Measurements from ENCODE around the gene CDH15.
A peak's percentile ranks its signal among the peaks of the same experiment; 100 is the strongest.
"Not testable (repeated sequence)": the region's sequence is repeated elsewhere in the genome, so short reads cannot be mapped to it uniquely, and the experiment has no call there.

The CDH15 gene

DNA sequence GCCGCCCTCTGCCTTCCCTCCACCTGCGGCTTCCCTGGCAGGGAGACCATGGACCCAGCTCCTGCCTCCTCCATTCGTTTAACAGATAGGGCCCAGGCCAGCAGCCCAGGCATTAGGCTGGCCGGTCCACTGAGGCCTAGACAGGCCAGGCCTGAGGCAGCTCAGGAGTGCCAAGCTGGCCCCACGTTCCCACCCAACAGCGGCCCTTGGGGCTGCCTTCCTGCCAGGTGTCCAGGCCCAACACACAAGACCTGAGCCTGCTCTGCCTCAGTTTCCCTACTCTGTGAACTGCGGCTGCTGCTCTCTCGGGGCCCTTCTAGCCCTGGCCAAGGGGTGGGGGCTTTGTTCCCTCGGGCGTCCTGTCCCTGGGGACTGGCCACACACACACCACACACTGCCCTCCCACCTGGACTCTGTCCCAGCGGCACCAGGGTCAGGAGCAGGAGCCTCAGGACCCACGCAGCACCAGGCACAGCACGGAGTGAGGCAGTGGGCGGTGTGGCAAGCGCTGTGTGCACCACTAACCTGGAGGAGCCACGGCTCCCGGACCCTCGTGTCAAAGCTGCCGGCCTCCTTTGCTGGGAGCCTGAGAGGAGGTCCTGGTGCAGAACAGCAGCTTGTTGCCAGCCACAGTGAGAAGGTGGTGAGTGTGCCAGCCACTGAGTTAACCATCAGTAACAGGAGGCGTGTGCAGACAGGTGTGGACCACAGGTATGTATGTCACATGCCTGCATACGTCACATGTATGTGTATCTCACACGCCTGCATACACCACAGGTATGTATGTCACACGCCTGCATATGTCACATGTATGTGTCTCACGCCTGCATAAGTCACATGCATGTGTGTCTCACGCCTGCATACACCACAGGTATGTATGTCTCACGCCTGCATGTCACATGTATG lies 14.6 kb upstream of the CDH15 start:
- DNase-seq, result no peak

DNA sequence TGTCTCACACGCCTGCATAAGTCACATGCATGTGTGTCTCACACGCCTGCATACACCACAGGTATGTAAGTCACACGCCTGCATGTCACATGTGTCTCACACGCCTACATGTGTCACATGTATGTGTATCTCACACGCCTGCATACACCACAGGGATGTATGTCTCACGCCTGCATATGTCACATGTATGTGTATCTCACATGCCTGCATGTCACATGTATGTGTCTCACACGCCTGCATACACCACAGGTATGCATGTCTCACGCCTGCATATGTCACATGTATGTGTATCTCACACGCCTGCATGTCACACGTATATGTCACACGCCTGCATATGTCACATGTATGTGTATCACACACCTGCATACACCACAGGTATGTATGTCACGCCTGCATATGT lies 13.8 kb upstream of the CDH15 start:
- no peak for DNase-seq

DNA sequence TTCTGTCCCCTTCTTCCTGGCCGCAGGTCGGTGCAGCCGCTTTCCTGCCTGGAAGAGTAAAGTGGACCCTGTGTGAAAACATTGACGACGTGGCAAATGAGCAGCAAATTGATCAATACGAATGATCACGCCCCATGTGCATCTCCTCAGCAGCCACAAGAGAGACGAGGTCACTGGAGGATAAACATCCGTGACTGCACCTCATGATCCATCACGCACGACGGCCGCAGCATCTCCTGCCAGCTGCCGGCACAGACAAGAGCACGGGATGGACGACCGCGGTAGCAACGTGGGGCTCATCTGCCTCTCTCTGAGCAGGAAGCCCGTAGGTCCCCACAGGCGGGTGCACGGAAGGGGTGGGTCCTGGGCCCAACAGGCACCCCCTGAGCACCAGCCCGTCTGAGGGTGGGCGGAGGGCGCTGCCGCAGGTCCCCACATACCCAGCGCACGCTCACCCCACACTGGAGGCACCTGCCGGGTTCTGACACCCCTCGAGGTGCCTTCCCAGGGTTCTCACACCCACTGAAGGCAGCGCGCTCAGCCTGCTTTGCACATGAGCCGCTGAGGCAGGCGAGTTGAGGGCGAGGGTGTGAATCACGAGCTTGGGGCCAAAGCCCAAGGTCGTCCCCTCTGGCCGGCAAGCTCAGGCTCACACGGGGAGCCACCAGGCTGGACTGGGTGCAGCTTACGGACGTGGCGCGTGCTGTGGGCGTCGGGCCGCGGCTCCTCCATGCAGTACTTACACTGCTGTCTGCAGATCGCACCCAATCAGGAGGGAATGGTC lies 12.3 kb upstream of the CDH15 start:
- DNase-seq, result no peak

DNA sequence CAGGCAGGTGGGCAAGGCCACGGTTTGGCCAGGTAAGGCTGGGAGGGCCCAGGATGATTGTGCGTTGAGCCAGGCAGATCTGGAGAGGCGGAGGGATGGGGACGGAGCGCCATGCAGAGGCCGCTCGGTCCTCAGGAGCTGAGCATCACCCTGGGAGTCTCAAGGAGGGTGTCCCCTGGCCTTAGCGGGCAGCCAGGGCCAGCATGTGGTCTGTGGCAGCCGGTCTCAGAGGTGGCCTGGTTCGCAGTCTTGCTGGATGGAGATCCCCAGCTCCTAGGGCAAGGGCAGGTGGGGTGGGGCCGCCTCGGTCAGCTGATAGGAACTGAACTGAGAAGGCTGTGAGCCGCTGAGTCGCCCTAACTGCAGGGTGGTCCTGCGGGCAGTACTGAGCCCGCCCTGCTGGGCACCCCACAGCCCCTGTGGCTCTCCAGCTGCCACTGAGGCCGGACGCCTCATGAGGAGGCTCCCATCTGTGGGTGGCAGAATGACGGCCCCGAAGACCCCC lies 11.6 kb upstream of the CDH15 start:
- DNase-seq, result no peak

DNA sequence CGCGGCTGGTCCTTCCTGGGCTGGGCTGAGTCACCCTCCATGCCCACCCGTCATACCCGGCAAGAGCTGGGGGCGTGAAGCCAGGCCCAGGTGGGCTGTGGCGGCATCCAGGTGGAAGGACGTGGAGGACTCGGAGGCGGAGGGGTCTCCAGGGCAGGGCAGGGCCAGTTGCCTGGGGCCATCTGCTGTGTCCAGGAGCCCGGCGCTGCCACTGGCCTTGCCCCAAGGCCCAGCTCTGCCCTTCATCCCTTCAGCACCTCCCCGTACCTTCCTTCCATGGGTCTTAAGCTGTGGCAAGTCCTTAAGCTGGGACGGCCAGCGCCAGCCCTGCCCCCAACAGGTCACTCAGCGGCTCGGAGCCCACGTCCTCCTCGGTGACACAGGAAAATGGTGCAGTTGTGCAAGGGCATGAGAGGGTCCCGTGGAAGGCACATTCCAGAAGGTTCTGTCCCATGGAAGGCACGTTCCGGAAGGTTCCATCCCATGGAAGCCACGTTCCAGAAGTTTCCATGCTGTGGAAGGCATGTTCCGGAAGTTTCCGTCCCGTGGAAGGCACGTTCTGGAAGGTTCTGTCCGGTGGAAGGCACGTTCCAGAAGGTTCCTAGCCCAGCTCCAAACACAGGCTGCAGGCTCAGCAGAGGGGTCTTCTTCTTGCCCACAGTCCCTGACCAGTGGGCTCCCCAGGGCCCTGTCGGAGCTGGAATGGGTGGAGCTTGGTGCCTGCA lies 10.4 kb upstream of the CDH15 start:
- DNase-seq, result no peak

DNA sequence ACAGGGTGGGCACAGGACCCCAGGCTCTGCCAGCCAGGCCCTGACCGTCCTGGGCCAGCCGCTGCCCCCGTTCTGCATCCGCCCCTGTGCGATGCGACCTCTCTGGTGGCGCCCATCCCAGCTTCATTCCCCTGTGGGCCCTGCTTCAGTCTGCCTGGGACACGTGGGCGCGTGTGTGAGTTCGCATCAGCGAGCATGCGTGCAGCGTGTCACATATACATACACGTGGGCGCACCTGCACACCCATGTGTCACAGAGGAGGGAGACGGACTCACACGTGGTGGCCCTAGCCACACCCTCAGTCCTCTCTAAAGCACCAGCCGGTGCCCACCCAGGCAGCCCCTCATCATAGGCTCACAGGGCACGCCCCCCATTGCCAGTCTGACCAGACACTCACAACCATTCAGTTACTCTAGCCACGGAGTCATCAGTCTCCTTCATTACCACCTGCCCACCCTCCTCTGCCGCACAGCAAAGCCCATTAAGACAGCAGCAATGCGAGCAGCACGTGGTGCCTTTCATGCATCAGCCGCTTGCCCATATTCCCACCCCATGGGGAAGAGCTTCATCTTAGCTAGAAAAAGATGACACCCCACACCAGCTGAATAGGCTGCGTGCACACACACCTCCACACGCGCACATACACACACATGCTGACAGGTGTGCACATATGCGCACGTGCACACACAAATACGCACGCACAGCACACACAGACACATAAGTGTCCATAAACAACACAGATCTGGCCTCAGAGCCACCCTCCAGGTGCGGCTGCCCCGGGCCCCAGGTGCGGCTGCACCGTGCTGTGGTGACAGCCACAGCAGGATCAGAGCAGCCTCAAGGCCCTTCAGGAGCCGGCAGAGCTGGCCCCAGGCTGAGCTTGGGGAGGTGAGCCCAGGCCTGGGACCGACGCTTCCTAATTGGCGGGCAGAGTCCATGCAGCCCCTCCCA lies 9.5 kb upstream of the CDH15 start:
- DNase-seq, result no peak

DNA sequence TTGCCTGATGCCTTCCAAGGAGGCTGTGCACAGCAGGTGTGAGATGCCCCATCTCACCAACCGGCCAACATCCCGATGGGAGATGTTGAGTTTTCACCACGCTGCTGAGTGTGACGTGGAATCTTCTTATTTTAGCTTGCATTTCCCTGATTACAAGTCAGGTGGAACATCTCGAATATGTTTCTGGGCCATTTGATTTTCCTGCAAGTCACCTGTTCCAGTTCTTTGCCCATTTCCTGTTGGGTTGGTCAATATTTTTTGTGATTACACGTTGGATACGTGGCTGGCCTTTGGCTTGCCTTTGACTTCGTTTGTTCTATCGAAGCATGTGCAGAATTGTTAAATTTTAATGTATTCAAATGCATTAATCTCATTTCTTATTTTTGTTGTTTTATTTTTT lies 8.3 kb upstream of the CDH15 start:
- DNase-seq, result no peak

DNA sequence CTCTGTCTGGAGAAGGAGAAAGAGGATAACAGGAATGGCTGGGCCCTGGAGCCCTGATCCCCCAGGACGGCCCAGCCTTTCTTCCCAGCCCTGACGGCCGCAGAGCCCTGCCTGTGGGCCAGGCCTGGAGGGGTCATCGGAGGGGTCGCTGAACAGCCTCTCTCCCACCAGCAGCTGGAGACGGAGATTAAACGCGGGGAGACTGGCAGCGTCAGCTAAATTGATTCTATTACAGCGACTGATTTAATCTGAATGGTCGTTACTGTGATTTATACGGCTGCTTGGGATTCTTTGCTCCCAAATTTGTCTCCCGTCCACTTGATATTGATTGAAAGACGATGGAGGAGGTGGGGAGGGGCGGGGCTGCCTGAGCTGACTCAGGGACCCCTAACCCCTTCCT lies 7.1 kb upstream of the CDH15 start:
- no peak for DNase-seq

DNA sequence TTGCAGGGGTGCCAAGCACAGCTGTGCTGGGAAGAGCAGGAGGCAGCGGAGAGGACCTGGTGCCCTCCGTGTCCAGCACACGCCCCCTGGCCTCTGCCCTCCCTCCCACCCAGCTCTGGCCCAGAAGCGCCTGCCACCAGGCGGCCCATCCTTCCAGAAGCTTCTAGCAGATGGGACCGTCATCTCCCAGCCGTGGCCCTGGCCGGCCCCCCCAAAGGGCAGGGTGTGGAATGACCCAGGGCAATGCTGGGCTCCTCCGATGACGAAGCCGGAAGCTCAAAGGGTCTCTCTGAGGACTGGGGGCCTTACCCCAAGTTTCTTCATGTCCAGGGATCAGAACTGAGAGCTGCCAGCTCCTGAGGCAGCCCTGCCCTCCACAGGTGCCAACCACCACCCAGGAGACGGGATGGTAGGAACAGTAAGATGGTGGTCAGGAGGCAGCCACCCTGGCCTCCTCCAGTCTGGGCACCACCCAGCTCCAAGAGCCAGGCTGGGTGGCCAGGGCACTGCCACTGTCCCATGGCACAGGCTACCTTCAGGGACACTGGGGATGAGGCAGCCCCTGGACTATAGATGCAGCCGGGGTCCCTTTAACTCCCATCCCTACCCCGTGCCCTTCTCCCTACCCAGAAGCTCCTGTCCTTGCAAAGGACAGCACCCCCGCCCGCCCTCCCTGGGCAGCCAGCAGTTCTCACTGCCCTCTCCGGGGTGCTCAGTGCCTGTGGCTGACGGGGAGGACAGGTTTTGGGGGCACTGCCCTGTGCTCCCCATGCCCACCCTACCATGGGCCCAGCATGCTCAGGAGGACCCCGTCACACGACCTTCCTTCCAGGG lies 6.5 kb upstream of the CDH15 start:
- DNase-seq, result no peak

DNA sequence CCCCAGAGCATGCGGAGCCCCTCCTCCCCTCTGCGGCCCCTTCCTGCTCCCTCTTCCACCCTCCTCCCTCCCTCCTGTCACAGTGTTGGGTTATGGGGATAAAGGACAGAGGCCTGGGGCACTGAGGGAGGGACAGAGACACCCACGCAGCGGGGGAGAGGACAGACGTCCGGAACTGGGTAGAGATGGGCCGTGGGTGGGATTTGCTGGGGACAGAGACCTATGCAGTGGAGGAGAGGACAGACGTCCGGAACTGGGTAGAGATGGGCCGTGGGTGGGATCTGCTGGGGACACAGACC lies 5.9 kb upstream of the CDH15 start:
- DNase-seq, result not testable (repeated sequence)

DNA sequence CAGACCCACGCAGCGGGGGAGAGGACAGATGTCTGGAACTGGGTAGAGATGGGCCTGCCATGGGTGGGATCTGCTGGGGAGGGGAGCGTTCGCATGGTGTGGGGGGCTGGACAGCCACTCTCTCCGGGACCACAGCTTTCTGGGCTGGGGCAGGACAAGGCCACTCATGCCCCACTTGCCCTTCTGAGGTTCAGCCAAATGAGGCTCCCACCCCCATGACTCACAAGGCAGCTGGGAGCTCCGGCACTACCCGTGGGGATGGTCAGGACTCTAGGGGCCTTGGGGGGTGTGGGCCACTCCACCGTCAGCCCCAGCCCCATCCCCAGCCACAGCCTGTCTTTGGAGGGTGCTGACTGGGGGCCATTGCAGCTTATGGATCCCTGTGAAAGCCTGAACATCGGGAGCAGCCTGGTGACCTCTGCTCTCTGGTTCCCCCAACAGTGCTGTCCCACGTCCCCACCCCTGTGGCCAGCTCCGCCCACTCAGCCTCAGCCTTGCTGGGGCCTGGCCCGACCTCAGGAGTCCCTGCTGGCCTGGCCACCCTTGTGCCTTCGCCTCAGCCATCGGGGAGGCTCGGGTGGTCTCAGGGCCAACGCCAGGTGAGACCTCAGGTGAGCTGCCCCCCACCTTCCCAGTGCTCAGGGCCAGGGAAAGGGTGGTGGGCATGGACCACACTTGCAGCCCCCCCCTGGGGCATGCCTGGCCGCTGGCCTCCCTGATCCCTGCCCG lies 4.7 kb upstream of the CDH15 start:
- DNase-seq, result no peak

DNA sequence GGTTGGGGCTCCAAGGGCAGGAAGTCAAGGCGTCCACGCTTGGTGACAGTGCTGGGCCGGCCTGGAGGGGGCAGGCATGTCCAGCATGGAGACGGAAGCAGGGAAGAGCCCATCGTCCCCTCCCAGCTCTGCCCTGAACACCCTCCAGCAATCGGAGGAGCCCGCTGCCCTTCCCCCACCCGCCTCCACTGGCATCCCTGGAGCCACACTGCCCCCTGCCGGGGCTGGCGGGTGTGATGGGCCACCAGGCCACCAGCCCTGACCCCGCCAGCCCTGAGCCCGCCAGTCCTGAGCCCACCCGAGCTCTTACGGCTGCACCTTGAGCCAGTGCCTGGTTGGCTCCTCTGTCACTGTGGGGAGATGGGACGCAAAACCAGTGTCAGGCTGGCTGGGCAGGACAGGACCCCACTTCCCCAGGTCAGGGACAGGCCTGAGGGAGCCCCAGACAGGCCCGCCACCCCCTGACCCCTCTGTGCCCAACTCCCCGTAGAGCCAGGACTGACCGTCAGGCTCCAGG lies 4.1 kb upstream of the CDH15 start:
- peak; percentile 77 for DNase-seq

DNA sequence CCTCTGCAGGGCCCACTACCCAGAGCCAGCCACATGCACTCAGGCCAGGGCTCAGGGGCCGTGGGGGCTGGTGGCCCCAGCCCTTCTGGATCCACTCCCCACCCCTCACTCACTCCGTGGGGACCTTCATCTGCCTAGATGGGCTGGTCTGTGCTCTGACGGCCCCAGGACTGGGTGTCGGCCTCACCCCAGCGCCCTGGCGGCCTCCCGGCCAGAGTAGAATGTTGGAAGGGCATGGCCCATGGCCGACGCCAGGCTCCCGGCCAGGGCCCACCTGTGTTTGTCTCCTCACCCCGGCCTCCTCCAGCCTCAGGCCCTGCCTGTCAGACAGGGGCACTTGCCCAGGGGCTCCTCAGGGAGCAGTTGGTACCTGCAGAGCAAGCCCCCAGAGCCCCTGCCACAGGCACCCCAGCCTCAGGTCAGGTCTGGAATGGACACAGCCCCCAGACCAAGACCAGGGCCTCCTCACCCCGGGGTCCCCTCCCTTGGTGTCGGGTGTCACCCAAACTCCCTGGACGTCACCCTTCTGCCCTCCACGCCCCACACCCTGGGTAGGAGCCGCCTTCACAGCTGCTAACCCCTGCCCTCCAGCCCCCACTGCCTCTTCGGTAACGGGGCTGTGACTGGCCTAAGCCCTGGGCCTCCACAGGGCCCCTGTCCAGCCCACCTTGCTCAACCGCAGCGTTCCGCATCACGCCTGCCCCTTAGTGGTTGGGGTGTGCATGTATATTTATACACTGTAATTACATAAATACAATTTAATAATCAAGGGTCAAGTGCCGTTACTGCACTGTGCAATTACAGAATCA lies 3.0 kb upstream of the CDH15 start:
- DNase-seq, result no peak

DNA sequence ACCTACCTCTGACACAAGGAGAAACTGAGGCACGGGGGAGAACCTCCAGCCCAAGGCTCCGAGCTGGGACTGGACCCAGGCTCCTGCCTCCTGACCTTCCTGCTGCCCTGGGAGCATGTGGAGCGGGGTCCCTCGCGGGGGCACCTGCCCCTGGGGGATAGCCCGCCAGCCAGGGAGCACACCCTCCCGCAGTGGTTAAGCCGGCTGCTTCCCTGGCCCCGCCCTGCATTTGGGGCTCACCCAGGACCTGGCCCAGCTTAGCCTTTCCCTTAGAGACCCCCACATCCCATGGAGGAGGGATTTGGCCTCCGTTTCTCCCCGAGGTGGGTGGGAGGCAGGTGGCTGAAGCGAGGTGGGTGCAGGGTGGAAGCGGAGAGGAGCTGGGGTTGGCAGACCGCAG lies 1.8 kb upstream of the CDH15 start:
- DNase-seq, result no peak

DNA sequence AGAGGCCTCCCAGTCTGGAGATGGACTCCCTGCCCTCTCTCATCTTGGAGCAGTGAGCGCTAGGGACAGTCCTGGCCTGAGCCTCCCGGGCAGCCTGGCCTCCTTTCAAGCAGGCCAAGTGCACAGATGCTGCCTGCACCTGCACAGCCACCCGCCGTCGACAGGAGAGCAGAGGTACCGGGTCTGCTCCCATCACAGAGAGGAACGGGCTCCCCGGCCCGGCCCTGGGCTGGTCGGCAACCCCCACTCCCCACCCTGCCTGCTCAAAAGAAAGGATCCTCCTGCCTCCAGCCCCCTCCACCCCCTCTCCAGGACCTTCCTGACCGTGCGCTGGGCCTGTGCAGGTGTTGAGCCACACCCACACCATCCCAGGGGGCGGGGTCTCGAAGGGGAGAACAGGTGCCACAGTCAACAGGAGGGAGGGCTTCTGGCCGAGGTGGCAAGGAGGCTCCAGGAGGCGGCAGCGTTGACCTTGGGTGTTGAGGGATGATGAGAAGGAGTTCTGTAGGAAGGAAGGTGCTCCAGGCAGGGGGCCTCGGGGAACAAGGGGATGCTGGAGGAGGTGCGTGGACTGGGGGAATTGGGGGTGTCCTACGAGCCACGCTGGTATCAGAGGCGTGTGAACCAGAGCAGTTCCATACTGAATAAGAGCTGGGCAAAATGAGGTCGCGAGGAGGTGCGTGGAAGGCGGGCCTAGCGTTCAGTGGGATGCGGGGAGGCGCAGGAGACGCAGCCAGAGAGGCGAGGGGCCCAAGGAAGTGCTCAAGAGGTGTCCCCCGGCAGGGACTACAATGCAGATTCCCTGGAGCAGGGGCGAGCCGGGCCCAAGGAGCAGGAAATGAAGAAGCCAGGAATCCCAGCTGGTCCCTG lies 967 bp upstream of the CDH15 start:
- no peak for DNase-seq

DNA sequence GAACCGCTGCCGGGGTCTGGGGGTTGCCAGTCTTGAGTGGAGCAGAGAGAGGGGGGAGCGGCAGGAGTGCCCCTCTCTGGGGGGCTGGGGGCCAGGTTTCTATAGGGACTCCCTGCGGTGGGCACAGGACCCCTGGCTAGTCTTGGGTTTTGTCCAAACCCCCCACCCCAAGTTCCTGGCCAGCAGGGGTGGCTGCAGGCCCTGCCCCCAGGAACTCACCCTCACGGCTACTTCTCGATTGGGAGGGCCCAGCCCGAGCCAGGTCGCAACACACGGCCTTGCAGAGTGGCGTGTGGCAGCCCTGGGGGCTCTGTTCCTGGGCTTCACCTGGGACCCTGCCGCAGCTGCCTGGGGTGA lies 601 bp downstream of the CDH15 start:
- DNase-seq, result no peak

DNA sequence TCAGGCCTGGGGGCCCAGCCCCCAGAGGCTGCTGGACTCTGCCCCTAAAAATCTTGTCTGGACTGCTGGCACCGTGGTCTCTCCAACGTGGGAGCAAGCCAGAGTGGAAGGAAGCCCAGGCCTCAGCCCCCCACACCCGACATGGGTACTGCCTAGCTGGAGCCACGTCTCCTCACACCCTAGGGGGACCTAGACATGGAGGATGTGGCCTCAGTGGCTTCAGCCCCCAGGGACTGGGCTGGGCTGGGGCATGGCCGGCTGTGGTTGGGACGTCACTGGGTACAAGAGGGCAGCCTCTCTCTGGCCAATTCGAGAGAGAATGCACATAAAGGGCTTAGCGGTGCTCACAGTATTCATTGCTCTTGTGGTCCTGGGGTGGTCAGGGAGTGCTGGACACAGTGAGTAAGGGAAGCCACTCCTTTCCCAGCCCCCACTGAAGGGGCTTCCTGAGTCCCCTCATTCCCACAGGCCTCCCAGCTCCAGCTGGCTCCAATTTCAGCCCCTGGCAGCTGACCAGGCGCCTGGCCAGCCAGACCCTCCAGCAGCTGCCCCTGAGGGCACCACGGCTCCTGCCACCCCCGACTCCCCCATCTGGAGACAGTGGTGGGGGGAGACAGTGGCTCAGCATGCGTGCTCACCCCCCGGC lies 1.1 kb downstream of the CDH15 start:
- no peak for DNase-seq

Measured in activated CD4-positive, alpha-beta T cell treated with anti-CD3 and anti-CD28 coated beads for 1 hour (primary cell).